ENCODE data around the gene NOC3L.

DNA sequence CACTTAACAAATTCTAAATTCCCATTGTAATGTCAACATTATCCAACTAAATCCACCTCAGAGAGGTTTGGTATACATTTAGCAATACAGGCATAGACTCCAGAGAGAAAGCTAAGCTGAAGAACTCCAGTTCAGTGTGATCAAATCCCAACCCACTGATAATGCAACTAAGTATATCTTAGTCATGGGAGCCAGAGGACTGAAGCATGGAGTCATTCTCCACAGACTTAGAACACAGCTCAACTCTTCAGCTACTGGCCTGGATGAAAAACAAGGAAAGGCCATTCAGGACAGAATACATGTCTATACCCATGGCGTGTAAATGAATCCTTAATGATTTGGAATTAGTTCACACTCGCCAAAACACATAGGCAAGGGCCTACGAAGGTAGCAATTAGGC lies 27.9 kb downstream of the NOC3L start:
- TF ChIP-seq, protein P1, sequence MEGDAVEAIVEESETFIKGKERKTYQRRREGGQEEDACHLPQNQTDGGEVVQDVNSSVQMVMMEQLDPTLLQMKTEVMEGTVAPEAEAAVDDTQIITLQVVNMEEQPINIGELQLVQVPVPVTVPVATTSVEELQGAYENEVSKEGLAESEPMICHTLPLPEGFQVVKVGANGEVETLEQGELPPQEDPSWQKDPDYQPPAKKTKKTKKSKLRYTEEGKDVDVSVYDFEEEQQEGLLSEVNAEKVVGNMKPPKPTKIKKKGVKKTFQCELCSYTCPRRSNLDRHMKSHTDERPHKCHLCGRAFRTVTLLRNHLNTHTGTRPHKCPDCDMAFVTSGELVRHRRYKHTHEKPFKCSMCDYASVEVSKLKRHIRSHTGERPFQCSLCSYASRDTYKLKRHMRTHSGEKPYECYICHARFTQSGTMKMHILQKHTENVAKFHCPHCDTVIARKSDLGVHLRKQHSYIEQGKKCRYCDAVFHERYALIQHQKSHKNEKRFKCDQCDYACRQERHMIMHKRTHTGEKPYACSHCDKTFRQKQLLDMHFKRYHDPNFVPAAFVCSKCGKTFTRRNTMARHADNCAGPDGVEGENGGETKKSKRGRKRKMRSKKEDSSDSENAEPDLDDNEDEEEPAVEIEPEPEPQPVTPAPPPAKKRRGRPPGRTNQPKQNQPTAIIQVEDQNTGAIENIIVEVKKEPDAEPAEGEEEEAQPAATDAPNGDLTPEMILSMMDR (IDR thresholded peaks at IDR 0.05), result no peak
- no peak for TF ChIP-seq POLR2A (IDR thresholded peaks at IDR 0.05)
